WTC11 (cell line): ENCODE results near the gene KRT10. TPM values are rescaled to one million over a fixed set of nuclear protein-coding genes. Genes with fewer than 3 reads are reported as not detected.

Experiments
- ATAC-seq: fragments of 200-7000 bp; cut with Tn5 transposase; 2 replicates; pipeline ENCODE4 v1.10.0; 2021; ENCODE audit warnings: mild to moderate bottlenecking, moderate library complexity
- CTCF ChIA-PET: fragments of 300-600 bp; sonication (Branson Sonifier 250); formaldehyde crosslinking; loops from one replicate; lab custom pipeline; 2021; ENCODE audit warnings: antibody characterized with exemption; lab: Charles Lee
- POLR2A ChIA-PET: fragments of 350-600 bp; sonication (Branson Sonifier 250); formaldehyde crosslinking; loops from one replicate; lab custom pipeline; 2021; ENCODE audit warnings: antibody characterized with exemption; lab: Charles Lee
- DNase-seq: peaks from one replicate; pipeline ENCODE4 v3.0.0; 2021; ENCODE audit warnings: low spot score
- H3K27ac Mint-ChIP-seq: 2 replicates; pipeline ENCODE4 v1.8.0; 2021; ENCODE audit warnings: mixed read lengths
- H3K27me3 Mint-ChIP-seq: 2 replicates; pipeline ENCODE4 v1.8.0; 2021; ENCODE audit warnings: low read depth, mild to moderate bottlenecking, moderate library complexity, mixed read lengths
- H3K36me3 Mint-ChIP-seq: 2 replicates; pipeline ENCODE4 v1.8.0; 2021; ENCODE audit warnings: mixed read lengths
- H3K4me1 Mint-ChIP-seq: 2 replicates; pipeline ENCODE4 v1.8.0; 2022; ENCODE audit warnings: mixed read lengths
- H3K4me3 Mint-ChIP-seq: 2 replicates; pipeline ENCODE4 v1.8.0; 2021; ENCODE audit warnings: mild to moderate bottlenecking, moderate library complexity, mixed read lengths
- H3K9me3 Mint-ChIP-seq: 2 replicates; pipeline ENCODE4 v1.8.0; 2021; ENCODE audit warnings: mixed read lengths
- AR ChIP-seq: fragments of 250-450 bp; sonication (Bioruptor Pico); IDR thresholded peaks from 2 replicates; pipeline ENCODE4 v1.9.0; 2021; ENCODE audit warnings: mild to moderate bottlenecking
- ATF6 ChIP-seq: sonication (generic); formaldehyde crosslinking; IDR thresholded peaks from 2 replicates; pipeline ENCODE4 v1.8.1; 2023; ENCODE audit warnings: mild to moderate bottlenecking, missing genetic modification reagents
- CREM ChIP-seq: sonication (generic); formaldehyde crosslinking; IDR thresholded peaks from 2 replicates; pipeline ENCODE4 v1.8.1; 2022; ENCODE audit warnings: mild to moderate bottlenecking, missing genetic modification reagents, moderate library complexity
- E2F1 ChIP-seq: sonication (generic); formaldehyde crosslinking; IDR thresholded peaks from 2 replicates; pipeline ENCODE4 v1.8.0; 2022; ENCODE audit warnings: mild to moderate bottlenecking, missing genetic modification reagents
- E2F4 ChIP-seq: sonication (generic); formaldehyde crosslinking; IDR thresholded peaks from 2 replicates; pipeline ENCODE4 v1.8.1; 2022; ENCODE audit warnings: low read depth, mild to moderate bottlenecking, moderate library complexity, missing genetic modification reagents, borderline replicate concordance
- FOXP1 ChIP-seq: sonication (generic); formaldehyde crosslinking; IDR thresholded peaks from 2 replicates; pipeline ENCODE4 v1.8.0; 2022; ENCODE audit warnings: missing genetic modification reagents, mild to moderate bottlenecking, moderate library complexity, borderline replicate concordance
- FOXP4 ChIP-seq: sonication (generic); formaldehyde crosslinking; IDR thresholded peaks from 2 replicates; pipeline ENCODE4 v1.8.0; 2022; ENCODE audit warnings: mild to moderate bottlenecking, missing genetic modification reagents
- IRF1 ChIP-seq: sonication (generic); formaldehyde crosslinking; IDR thresholded peaks from 2 replicates; pipeline ENCODE4 v1.8.0; 2023; ENCODE audit warnings: missing genetic modification reagents
- JUN ChIP-seq: sonication (generic); formaldehyde crosslinking; IDR thresholded peaks from 2 replicates; pipeline ENCODE4 v1.8.0; 2023; ENCODE audit warnings: mild to moderate bottlenecking, missing genetic modification reagents
- MXD4 ChIP-seq: fragments of 250-450 bp; sonication (Bioruptor Pico); IDR thresholded peaks from 2 replicates; pipeline ENCODE4 v1.8.0; 2021; ENCODE audit warnings: mild to moderate bottlenecking, moderate library complexity, borderline replicate concordance
- NFYB ChIP-seq: sonication (generic); formaldehyde crosslinking; conservative IDR thresholded peaks from 2 replicates; pipeline ENCODE4 v1.8.0; 2022; ENCODE audit warnings: low read depth, missing genetic modification reagents
- PRDM15 ChIP-seq: sonication (generic); formaldehyde crosslinking; IDR thresholded peaks from 2 replicates; pipeline ENCODE4 v1.8.0; 2022; ENCODE audit warnings: missing genetic modification reagents
- SMAD4 ChIP-seq: sonication (generic); formaldehyde crosslinking; IDR thresholded peaks from 2 replicates; pipeline ENCODE4 v1.8.0; 2022; ENCODE audit warnings: mild to moderate bottlenecking, missing genetic modification reagents
- SP1 ChIP-seq: sonication (generic); formaldehyde crosslinking; conservative IDR thresholded peaks from 2 replicates; pipeline ENCODE4 v1.8.1; 2022; ENCODE audit warnings: missing genetic modification reagents
- ZBTB43 ChIP-seq: sonication (generic); formaldehyde crosslinking; IDR thresholded peaks from 2 replicates; pipeline ENCODE4 v1.8.1; 2023; ENCODE audit warnings: mild to moderate bottlenecking, missing genetic modification reagents
- ZMAT4 ChIP-seq: fragments of 250-450 bp; sonication (Bioruptor Pico); IDR thresholded peaks from 2 replicates; pipeline ENCODE4 v1.9.0; 2021; ENCODE audit warnings: mild to moderate bottlenecking
- ZNF423 ChIP-seq: fragments of 250-450 bp; sonication (Bioruptor Pico); IDR thresholded peaks from 2 replicates; pipeline ENCODE4 v2.1.2; 2022; ENCODE audit warnings: mild to moderate bottlenecking, moderate library complexity
- total RNA-seq: library from RNA; stranded (reverse); gene quantifications from 3 replicates; pipeline ENCODE4 v1.2.3, GENCODE V29; 2021

Gene KRT10
- total RNA-seq, 1 experiment from 2014 or later, result 23.2 TPM

- TF ChIP-seq AR (CRISPR knock-in tag) (no peak), FOXP1 (CRISPR knock-in tag) (0 out of 2 replicates have a peak, but pooled peaks have one; percentile 27), JUN (CRISPR knock-in tag) (no peak), CREM (CRISPR knock-in tag) (no peak), ZNF423 (no peak), SP1 (CRISPR knock-in tag) (no peak; the same call in 1 of the 2 replicates)
Observed at GRCh38 chr17:40818733-40819527, 3.5 kb downstream of the KRT10 start (continued).

GRCh38 chr17:40818343-40818732, 4.1 kb downstream of the KRT10 start:
- peaks cover 45% of the 10 kb centered on the region for H3K27me3 Mint-ChIP-seq
- DNase-seq, result no peak
- CTCF ChIA-PET, result interaction anchor here (0.5 to 2.3 kb wide), 12 partner anchors 12 to 847 kb away, joined by 3 to 10 read pairs (median 4); no protein-coding TSS in a partner anchor
- POLR2A ChIA-PET, result interaction anchor here (1.2 kb wide), 1 partner anchor 581 kb away, joined by 3 read pairs; no protein-coding TSS in a partner anchor
- no peaks in the 10 kb centered on the region for H3K9me3 Mint-ChIP-seq
- no peak for ATAC-seq
- peaks cover 14% of the 10 kb centered on the region for H3K4me1 Mint-ChIP-seq
- H3K27ac Mint-ChIP-seq, result peak overlapping the region; percentile 71
- H3K4me3 Mint-ChIP-seq, result peak overlapping the region; percentile 90
- peaks cover 13% of the 10 kb centered on the region for H3K36me3 Mint-ChIP-seq
- TF ChIP-seq NFYB (CRISPR knock-in tag), result no peak
- no peak for TF ChIP-seq ZMAT4
- no peak for TF ChIP-seq FOXP4 (CRISPR knock-in tag)
- TF ChIP-seq PRDM15 (CRISPR knock-in tag), result no peak
- no peak for TF ChIP-seq CREM (CRISPR knock-in tag)
- no peak for TF ChIP-seq ATF6 (CRISPR knock-in tag)
- TF ChIP-seq IRF1, result no peak
- no peak for TF ChIP-seq E2F1 (CRISPR knock-in tag)
- no peak for TF ChIP-seq SP1 (CRISPR knock-in tag)
- TF ChIP-seq E2F4 (CRISPR knock-in tag), result no peak
- TF ChIP-seq SMAD4 (CRISPR knock-in tag), result no peak
- no peak for TF ChIP-seq ZBTB43 (CRISPR knock-in tag)
- no peak for TF ChIP-seq MXD4 (CRISPR knock-in tag)
